GM08714 (cell line): ENCODE data around the gene HRH2.
"Not testable (repeated sequence)": the region's sequence is repeated elsewhere in the genome, so short reads cannot be mapped to it uniquely, and the experiment has no call there.

Experiments used
- H3K4me3 ChIP-seq: fragments of 200-500 bp; sonication (Bioruptor generic); 2 replicates; pipeline ENCODE4 v1.5.1; 2014; ENCODE audit warnings: mild to moderate bottlenecking, low read length, inconsistent platforms
- ZNF274 ChIP-seq: IDR thresholded peaks from 2 replicates; pipeline ENCODE4 v1.6.1; 2012; ENCODE audit warnings: mild to moderate bottlenecking, low read depth, low read length

The HRH2 gene

DNA sequence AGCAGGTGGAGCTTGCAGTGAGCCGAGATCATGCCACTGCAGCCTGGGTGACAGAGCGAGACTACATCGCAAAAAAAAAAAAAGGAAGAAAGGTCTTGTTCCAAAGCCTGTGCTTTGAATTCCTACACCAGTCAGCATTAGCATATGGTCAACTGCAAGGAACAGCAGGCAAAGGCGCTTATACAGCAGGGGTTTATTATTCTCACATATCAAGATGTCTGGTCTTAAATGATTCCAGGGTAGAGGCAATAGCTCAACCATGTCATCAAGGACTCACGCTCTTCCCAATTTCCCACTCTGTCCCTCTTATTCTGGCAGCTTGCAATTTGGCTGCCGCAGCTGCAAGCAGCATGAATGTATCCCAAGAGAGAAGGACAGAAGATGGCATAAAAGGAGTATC lies 28.6 kb upstream of the HRH2 start:
- TF ChIP-seq ZNF274, result no peak

DNA sequence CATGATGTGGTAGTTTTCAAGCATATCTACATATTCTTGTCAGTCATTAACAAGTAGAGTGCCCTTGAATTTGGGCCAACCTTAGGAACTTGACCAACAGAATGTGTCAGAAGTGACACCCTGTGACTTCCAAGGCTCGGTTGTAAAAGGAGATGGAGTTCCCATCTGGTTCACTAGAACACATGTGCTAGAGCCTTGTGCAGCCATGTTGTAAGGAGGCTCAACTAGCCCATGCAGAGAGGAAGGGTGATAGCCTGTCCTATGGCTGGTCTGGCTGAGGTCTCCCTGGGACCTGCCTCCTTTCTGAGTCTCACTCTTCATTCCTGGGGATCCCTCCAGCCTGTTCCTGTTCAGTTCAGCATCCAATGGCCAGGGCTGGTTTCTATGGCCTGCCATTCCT lies 28.1 kb upstream of the HRH2 start:
- TF ChIP-seq ZNF274, result no peak
- H3K4me3 ChIP-seq, result no peak overlapping the region

More for the DNA sequence above, 28.6 kb upstream of the HRH2 start:
- no peak overlapping the region for H3K4me3 ChIP-seq

DNA sequence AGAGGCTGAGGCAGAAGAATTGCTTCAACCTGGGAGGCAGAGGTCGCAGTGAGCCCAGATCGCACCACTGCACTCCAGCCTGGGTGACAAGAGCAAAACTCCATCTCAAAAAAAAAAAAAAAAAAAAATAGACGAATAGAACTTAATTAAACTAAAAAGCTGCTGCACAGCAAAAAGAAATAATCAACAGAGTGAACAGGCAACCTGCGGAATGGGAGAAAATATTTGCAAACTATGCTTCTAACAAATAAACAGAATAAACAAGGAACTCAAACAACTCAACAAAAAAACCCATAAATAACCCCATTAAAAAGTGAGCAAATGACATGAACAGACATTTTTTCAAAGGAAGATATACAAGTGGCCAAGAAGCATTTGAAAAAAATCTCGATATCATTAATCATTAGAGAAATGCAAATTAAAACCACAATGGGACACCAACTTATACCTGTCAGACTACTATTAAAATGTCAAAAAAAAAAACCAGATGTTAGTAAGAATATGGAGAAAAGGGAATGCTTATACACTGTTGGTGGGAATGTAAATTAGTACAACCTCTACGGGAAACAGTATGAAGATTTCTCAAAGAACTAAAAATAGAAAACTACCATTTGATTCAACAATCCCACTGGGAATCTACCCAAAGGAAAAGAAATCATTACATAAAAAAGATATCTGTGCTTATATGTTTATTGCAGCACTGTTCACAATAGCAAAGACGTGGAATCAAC lies 21.9 kb upstream of the HRH2 start:
- TF ChIP-seq ZNF274, result no peak
- no peak overlapping the region for H3K4me3 ChIP-seq

DNA sequence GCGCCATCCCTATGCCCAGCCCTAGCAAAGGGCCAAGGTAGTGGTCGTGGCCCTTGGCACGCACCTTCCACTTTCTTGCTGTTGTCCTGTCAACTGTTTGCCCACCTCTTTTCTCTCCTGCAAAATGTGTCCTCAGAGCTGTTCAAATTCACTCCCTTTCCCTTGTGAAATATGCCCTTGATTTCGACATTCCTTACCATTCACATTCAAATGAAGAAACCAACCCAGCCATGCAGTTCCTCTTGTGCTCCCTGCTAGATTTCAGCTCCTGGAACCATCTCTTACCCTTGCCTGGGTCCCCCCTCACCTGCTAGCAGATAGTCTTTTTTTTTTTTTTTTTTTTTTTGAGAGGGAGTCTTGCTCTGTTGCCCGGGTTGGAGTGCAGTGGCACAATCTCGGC lies 19.6 kb upstream of the HRH2 start:
- H3K4me3 ChIP-seq, result no peak overlapping the region
- TF ChIP-seq ZNF274, result no peak

DNA sequence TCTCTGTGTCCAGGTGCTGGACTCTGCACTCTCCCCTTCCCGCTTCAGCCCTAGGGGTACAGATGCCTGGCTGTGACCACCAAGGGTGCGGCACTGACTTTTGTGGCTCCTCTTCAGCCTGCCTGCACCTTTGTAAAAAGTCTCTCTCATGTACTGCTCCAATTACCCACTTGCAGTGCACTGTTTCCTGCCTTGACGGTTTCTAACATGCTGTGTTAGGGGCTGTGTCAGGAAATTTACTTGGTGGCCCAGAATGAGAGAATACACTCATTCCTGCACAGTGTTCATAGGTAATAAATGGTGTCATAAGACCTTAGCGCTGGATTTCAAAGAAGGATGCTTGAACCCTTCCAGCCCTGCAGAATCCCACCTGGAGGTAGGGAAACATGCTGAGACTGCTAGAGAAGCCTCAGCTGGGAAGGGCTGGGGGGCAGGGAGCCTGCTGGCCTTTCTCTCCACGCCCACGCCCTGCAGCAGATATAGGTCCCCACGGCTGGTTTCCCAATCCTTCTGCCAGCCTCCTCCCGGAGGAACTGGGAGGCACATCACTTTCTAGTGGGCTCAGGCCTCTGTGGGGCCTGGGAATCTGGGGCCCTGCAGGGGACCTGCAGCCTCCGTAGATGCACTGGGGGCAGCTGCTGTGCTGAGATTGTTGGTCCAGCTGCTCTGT lies 17.6 kb upstream of the HRH2 start:
- TF ChIP-seq ZNF274, result no peak
- no peak overlapping the region for H3K4me3 ChIP-seq

DNA sequence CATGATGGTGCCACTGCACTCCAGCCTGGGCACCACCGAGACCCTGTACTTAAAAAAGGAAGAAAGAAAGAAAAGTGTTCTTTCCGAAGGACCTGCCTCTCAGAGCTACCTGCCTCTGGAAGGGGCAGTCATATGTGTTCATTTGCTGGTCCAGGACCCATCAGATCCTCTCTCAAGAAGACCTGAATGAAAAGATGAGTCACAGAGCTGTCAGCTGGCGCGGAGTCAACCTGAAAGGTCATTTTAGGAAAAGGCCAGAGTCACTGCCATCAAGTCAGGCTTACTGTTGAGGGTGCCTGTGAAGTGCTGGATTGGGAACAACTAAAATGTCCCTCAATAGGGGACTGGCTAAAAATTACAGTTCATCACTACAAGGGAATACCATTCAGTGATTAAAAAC lies 14.9 kb upstream of the HRH2 start:
- TF ChIP-seq ZNF274, result no peak
- no peak overlapping the region for H3K4me3 ChIP-seq

DNA sequence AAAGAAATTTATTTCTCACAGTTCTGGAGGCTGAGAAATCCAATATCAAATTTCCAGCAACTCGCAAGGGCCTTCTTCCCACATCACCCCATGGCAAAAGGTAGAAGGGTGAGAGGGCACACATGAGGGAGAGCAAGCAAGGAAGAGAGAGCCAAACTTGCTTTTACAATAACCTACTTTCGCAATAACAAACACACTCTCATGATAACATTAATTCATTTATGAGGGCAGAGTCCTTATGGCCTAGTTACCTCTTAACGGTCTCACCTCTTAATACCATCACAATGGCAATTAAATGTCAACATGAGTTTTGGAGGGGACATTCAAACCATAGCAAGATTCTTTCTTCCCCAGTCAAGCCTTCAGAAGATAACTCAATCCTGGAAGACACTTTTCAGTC lies 11.6 kb upstream of the HRH2 start:
- no peak overlapping the region for H3K4me3 ChIP-seq
- TF ChIP-seq ZNF274, result no peak

DNA sequence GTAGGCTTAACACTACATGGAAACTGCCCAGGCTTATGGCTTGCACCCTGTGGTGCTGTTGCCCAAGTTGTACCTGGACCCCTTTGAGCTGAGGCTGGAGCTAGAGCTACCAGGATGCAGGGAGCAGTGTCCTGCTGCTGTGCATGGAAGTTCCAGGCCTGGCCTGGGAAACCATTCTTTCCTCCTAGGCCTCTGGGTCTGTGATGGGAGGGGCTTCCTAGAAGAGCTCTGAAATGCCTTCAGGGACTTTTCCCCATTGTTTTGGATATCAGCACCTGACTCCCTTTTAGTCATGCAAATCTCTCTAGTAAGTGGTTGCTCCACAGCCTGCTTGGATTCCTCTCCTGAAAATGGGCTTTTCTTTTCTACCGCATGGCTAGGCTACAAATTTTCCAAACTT lies 7.9 kb upstream of the HRH2 start:
- TF ChIP-seq ZNF274, result no peak
- no peak overlapping the region for H3K4me3 ChIP-seq

DNA sequence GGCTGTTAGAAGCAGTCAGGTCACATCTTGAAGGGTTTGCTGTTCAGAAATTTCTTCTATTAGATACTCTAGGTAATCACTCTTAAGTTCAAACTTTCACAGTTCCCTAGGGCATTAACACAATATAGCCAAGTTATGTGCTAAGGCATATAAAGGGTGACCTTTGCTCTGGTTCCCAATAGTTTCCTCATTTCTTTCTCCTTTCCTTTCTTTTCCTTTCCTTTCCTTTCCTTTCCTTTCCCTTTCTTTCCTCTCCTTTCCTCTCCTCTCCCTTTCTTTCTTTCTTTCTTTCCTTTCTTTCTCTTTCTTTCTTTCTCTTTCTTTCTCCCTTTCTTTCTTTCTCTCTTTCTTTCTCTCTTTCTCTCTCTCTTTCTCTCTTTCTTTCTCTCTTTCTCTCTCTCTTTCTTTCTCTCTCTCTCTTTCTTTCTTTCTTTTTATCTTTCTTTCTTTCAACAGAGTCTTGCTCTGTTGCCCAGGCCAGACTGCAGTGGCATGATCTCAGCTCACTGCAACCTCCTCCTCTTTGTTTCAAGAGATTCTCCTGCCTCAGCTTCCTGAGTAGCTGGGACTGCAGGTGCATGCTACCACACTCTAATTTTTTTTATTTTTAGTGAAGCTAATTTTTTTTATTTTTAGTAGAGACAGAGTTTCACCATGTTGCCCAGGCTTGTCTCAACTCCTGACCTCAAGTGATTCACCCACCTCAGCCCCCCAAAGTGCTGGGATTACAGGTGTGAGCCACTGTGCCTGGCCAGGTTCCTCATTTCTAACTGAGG lies 7.3 kb upstream of the HRH2 start:
- not testable (repeated sequence) for H3K4me3 ChIP-seq

DNA sequence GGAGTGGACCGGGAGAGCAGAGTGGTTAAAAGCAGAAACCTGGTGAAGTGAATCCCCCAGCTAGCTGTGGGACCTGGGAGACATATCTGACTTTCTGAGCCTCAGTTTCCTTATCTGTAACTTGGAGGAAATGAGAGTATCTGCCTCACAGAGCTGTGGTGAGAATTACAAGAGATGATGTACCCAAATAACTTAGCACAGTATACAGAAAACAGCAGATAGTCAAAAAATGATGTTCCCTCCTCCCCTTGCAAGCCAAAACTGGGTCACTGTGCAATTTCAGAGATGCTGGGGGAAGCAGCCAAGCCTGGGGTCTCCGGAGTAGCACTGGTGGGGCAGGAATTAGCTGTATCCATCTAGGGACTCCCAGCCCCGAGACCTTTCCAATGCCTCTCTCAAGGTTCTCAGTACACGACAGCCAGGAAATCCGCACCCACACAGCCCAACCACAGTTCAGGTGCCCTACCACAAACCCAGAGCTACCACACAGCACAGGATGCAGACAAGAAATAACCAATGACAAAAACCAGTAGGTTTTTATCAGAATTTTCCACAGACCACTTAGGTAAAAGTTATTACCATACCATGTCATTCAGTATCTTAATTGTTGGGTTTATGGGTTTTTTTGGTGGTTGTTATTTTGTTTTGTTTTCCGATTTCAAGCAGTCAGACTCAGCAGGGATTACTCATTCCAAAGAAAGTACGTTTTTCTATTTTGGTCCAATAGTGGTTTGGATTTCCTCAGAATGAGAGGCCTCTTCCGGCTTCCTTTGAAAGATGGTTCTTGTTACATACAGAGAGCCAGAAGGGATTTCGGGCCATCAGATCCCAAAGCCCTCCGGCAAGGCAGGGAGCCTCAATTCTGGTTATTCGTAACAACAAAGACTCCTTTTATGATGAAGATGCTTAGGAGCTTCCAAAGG lies 4.9 kb upstream of the HRH2 start:
- TF ChIP-seq ZNF274, result no peak
- H3K4me3 ChIP-seq, result no peak overlapping the region

DNA sequence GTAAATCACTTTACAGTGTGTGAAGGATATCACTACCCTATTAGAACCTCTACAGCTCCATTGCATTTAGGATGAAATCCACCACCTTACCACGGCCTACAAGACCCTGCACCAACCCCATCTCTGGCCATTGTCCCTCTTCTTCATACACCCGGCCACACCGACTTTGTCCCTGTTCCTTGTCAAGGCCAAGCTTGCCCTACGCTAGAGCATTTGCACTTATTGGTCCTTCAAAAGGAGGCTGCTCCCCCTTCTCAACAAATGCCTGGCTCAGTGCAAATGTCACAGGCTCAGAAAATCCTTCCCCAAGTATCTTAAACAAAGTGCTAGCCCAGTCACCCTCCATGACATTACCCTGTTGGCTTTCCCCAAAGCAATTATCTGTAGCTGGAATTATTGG lies 4.1 kb upstream of the HRH2 start:
- H3K4me3 ChIP-seq, result no peak overlapping the region
- no peak for TF ChIP-seq ZNF274

DNA sequence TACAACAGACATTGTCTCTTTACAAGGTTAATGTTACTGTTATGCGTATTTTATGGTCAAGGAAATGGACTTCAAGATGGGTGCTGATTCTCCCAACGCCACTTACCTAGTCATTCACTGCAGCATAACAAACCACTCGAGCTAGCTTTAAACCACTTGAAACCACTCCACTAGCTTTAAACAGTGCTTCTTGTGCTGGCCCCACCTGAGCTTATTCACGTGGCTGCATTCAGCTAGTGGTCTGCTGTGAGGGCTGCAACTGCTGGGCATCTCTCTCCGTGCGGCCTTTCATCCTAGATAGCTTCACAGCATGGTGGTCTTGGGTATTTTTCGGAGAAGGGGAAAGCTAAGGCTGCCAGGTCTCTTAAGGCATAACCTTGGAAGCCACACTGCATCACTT lies 3.5 kb upstream of the HRH2 start:
- no peak for TF ChIP-seq ZNF274
- no peak overlapping the region for H3K4me3 ChIP-seq

DNA sequence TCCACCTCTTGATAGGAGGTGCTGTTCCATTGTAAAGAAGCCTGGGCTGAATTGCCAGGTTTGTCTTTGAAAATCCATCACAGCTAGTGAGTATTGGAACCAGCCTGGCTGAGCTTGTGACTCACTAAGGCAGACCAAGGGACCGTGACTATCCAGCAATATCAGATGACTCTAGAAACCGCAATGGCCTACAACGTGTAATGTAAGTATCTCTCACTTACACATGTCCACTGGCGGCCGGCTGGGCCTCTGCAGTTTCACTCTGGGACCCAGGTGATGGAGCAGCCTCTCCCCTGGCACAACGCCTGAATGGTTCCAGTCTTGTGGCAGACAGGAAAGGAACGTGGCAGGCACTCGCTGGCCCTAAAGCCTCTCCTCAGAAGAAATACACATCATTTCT lies 3.1 kb upstream of the HRH2 start:
- no peak for TF ChIP-seq ZNF274

DNA sequence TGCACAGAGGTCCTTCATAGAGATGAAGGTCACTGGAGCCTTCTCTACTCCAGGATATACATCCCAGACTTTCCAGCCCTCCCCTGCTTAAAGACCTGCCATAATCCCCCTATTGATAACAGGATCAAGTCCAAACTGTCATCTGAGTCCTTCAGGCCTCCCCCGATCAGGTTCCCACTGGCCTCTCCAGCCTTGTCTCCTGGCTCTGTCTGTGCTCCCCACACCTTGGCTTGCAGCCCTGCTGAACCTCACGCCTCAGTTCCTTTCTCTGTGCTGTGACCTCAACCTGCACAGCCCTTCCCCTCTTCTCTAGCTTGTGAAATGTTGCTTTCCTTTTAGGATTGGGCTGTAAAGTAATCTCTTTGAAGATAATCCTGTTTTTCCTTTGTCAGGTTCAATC lies 2.5 kb upstream of the HRH2 start:
- H3K4me3 ChIP-seq, result no peak overlapping the region
- TF ChIP-seq ZNF274, result no peak

More for the DNA sequence above, 3.1 kb upstream of the HRH2 start:
- H3K4me3 ChIP-seq, result no peak overlapping the region
